NCI-H446 treated with DMSO at 0.1 percent for 48 hours (cell line): ENCODE data around the gene SRXN1.

Experiments used
- DNase-seq: peaks from one replicate; lab custom pipeline; 2025; lab: John Stamatoyannopoulos, UW

The SRXN1 gene

DNA sequence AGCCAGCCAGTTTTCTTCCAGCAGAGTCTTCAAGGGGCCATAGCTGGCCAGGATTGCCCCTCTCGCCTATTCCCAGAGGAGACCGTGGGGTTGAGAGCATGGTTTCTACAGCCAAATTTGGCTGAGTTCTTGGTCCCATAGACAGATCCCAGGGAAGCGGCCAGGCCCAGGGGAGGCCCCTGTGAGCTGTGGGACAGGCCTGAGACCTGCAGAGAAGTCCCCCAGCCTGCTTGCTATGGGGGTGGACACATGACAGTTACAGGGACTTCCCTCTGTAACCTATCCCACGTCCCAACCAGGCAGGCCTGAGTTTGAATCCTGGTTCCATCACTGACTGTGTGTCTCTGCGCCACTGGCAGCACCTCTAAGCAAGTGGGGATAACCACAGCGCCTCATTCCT, 45.5 kb downstream of the SRXN1 start:
- no peak for DNase-seq

GRCh38 chr20:605237-605636, 47.8 kb downstream of the SRXN1 start:
- DNase-seq: no peak

DNA sequence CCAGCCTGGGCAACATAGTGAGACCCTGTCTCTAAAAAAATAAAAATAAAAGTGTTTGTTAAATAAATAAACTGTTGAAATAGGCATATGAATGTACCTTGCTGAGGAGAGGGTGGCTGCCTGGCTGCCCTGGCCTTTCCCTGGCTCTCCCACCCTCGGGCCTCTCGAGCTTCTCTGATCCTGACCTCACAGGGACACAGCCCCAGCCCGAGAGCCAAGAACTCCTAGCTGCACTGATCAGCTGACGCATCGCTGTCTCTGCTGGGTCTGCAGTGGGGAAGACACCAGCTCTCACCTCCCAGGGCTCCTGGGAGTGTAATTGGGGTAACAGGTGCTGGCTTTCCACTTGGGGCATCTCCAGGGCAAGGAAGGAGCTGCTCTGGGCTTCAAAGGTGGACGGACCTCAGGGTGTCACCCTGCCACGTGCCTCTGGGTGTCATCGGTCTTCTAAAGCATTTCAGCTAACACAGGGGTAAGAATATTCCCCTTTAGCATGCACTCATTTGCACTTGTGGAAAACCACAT, 49.8 kb downstream of the SRXN1 start:
- DNase-seq: no peak

- DNase-seq: no peak
Measured at GRCh38 chr20:602111-602970, 50.7 kb downstream of the SRXN1 start.

GRCh38 chr20:600736-601135, 52.3 kb downstream of the SRXN1 start:
- DNase-seq: no peak

DNA sequence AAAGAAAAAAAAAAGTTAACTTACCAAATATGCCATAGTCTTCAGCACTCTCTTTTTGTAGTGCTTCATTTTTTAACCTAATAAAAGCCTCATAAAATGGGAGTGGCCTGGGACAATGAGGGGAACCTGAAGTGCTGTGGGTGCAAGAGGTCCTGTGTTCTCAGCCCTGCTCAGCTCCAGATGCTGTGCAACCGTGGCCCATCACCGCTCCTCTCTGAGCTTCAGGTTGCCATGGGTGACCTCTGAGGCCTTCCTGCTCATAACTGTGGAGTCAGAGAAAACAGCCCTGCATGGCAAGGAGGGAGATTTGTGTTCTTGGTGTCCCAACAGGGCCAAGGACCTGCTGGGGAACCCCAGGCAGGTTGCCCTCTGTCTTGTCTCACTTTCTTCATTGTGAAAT, 52.9 kb downstream of the SRXN1 start:
- DNase-seq: no peak

GRCh38 chr20:598133-598850, 54.7 kb downstream of the SRXN1 start:
- DNase-seq: no peak

GRCh38 chr20:597560-597959, 55.4 kb downstream of the SRXN1 start:
- no peak for DNase-seq
